IPS DF 19.7 (cell line): ENCODE results near the gene CNTN5.
"Not testable (repeated sequence)": the region's sequence is repeated elsewhere in the genome, so short reads cannot be mapped to it uniquely, and the experiment has no call there.

Experiments
- DNase-seq: peaks from one replicate; pipeline ENCODE4 v3.0.0-alpha.2; 2013; ENCODE audit warnings: low read depth, low spot score

Gene CNTN5

GRCh38 chr11:100190395-100190794 is 1169.6 kb downstream of the CNTN5 start:
- DNase-seq: no peak

- DNase-seq: no peak
These were observed 1171.4 kb downstream of the CNTN5 start for GRCh38 chr11:100192181-100192580.

- no peak for DNase-seq
These were observed 1183.0 kb downstream of the CNTN5 start for GRCh38 chr11:100203789-100204188.

- DNase-seq: no peak
These were observed 1185.2 kb downstream of the CNTN5 start for GRCh38 chr11:100205926-100206325.

GRCh38 chr11:100208207-100208606 is 1187.5 kb downstream of the CNTN5 start:
- DNase-seq: no peak

GRCh38 chr11:100214791-100215190 is 1194.0 kb downstream of the CNTN5 start:
- no peak for DNase-seq

GRCh38 chr11:100220801-100221200 is 1200.1 kb downstream of the CNTN5 start:
- no peak for DNase-seq

- no peak for DNase-seq
These were observed 1201.0 kb downstream of the CNTN5 start for GRCh38 chr11:100221791-100222190.

GRCh38 chr11:100224541-100225034 is 1203.8 kb downstream of the CNTN5 start:
- no peak for DNase-seq

- no peak for DNase-seq
These were observed 1208.3 kb downstream of the CNTN5 start for GRCh38 chr11:100229086-100229485.

- DNase-seq: no peak
These were observed 1211.3 kb downstream of the CNTN5 start for GRCh38 chr11:100232006-100232405.

GRCh38 chr11:100235085-100235484 is 1214.3 kb downstream of the CNTN5 start:
- DNase-seq: no peak

- DNase-seq: no peak
These were observed 1219.3 kb downstream of the CNTN5 start for GRCh38 chr11:100240025-100240539.

- no peak for DNase-seq
These were observed 1227.0 kb downstream of the CNTN5 start for GRCh38 chr11:100247704-100248103.

- DNase-seq: not testable (repeated sequence)
These were observed 1236.6 kb downstream of the CNTN5 start for GRCh38 chr11:100257238-100257803.

GRCh38 chr11:100269516-100269915 is 1248.8 kb downstream of the CNTN5 start:
- DNase-seq: no peak

GRCh38 chr11:100273066-100273815 is 1252.5 kb downstream of the CNTN5 start:
- no peak for DNase-seq

- DNase-seq: not testable (repeated sequence)
These were observed 1253.7 kb downstream of the CNTN5 start for GRCh38 chr11:100274466-100274865.

GRCh38 chr11:100294748-100295147 is 1274.0 kb downstream of the CNTN5 start:
- DNase-seq: no peak

- DNase-seq: no peak
These were observed 1275.4 kb downstream of the CNTN5 start for GRCh38 chr11:100296051-100296679.

- no peak for DNase-seq
These were observed 1276.8 kb downstream of the CNTN5 start for GRCh38 chr11:100297516-100297915.

- DNase-seq: no peak
These were observed 1282.1 kb downstream of the CNTN5 start for GRCh38 chr11:100302824-100303223.
